GM12801 (cell line): ENCODE results near the gene SPACA5B.
"Not testable (repeated sequence)": the region's sequence is repeated elsewhere in the genome, so short reads cannot be mapped to it uniquely, and the experiment has no call there.

Experiments
- TF ChIP-seq, protein P1 (sequence below): IDR thresholded peaks from one replicate; pipeline ENCODE4 v1.5.1; 2011; ENCODE audit warnings: control low read depth; ENCODE audit not compliant: insufficient read length; ENCODE audit errors: extremely low read depth

Gene SPACA5B

GRCh38 chrX:48130326-48130725 lies at the start of gene SPACA5B:
TSS of gene SPACA5B (plus strand) at chrX:48130626. CDS start at chrX:48130688, 62 bp downstream.
- TF ChIP-seq, protein P1, sequence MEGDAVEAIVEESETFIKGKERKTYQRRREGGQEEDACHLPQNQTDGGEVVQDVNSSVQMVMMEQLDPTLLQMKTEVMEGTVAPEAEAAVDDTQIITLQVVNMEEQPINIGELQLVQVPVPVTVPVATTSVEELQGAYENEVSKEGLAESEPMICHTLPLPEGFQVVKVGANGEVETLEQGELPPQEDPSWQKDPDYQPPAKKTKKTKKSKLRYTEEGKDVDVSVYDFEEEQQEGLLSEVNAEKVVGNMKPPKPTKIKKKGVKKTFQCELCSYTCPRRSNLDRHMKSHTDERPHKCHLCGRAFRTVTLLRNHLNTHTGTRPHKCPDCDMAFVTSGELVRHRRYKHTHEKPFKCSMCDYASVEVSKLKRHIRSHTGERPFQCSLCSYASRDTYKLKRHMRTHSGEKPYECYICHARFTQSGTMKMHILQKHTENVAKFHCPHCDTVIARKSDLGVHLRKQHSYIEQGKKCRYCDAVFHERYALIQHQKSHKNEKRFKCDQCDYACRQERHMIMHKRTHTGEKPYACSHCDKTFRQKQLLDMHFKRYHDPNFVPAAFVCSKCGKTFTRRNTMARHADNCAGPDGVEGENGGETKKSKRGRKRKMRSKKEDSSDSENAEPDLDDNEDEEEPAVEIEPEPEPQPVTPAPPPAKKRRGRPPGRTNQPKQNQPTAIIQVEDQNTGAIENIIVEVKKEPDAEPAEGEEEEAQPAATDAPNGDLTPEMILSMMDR, result not testable (repeated sequence)

GRCh38 chrX:48083212-48083611 lies 47.2 kb upstream of the SPACA5B start:
- TF ChIP-seq, protein P1, result no peak

DNA sequence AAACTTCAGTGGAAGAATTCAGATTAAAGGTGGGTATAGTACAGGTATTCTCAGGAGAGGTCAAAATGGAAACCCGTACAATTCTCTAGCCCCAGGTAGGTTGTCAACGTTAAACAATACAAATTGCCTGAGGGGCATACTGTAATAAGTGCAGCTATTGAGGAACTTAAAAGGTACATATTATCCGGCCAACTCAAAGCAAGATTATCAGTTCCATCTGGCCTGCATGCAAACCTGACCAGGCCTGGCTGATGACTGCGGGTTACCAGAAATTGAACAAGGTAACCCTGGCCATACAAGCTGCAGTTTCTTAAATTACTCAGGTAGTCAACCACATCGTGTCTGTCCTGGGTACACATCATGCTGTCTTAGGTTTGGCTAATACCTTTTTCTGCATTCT lies 46.7 kb upstream of the SPACA5B start:
- TF ChIP-seq, protein P1, result no peak

DNA sequence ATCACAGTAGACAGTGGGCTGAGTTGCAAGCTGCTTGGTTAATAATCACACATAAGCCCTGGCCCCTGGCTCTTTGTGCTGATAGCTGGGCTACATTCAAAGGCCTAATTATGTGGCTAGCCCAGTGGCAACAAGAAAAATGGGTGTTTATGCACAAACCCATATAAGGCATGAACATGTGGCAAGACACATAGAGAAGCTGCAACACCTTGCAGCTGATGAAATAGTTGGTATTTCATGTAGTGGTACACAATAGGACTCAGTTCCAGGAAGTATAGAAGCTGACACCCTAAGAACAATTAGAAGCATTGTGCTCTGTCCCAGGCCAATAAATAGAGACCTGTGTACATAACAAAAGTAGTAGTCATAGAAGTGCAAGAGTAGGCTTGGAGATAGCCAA lies 44.3 kb upstream of the SPACA5B start:
- TF ChIP-seq, protein P1, result no peak

GRCh38 chrX:48090123-48090522 lies 40.3 kb upstream of the SPACA5B start:
- TF ChIP-seq, protein P1, result no peak

GRCh38 chrX:48101443-48101842 lies 29.0 kb upstream of the SPACA5B start:
- TF ChIP-seq, protein P1, result no peak

DNA sequence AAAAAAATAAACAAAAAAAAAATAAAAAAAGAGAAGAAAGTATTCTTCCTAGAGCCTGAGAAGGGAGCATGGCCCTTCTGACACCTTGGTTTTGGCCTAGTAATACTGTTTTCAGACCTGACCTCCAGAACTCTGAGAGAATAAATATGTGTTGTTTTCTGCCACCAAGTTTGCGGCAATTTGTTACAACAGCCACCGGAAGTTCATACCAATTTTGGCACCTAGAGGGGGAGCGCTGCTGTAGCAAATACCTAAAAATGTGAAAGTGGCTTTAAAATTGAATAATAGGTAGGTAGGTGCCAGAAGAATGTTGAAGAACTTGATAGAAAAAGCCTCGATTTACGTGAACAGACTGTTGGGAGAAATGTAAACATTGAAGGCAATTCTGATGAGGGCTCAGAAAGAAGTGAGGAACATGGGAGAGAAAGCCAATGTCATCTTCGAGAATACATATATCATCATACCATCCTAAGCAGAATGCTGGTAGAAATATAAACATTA lies 27.5 kb upstream of the SPACA5B start:
- TF ChIP-seq, protein P1, result no peak
